ENCODE measurements around the gene CAB39L.

Gene CAB39L

GRCh38 chr13:49305792-49306425 is 138.0 kb downstream of the CAB39L start:
- no peaks in the 10 kb centered on the region for H3K4me1 ChIP-seq (ENCODE audit: control insufficient read depth, insufficient read depth, low read length, poor library complexity, severe bottlenecking)

GRCh38 chr13:49304763-49305700 is 138.8 kb downstream of the CAB39L start:
- Histone ChIP-seq H3K4me1 (ENCODE audit: control insufficient read depth, insufficient read depth, low read length, poor library complexity, severe bottlenecking) (no peaks in the 10 kb centered on the region), H3K36me3 (ENCODE audit: control insufficient read depth, insufficient read depth, low read length) (no peaks in the 10 kb centered on the region), H3K4me3 (ENCODE audit: insufficient read depth, low read depth, low read length, poor library complexity, severe bottlenecking) (no peak overlapping the region), H3K27me3 (replicated peaks; ENCODE audit: control insufficient read depth, insufficient read depth, low read length, poor library complexity, severe bottlenecking) (no peaks in the 10 kb centered on the region), H3K27ac (ENCODE audit: insufficient read depth, low read length, poor library complexity, severe bottlenecking) (no peak overlapping the region), H3K9me3 (ENCODE audit: control insufficient read depth, low read length) (no peaks in the 10 kb centered on the region)
- DNase-seq: no peak

More at GRCh38 chr13:49305792-49306425, 138.0 kb downstream of the CAB39L start:
- Histone ChIP-seq H3K9me3 (ENCODE audit: control insufficient read depth, low read length) (no peaks in the 10 kb centered on the region), H3K27ac (ENCODE audit: insufficient read depth, low read length, poor library complexity, severe bottlenecking) (no peak overlapping the region), H3K4me3 (ENCODE audit: insufficient read depth, low read depth, low read length, poor library complexity, severe bottlenecking) (no peak overlapping the region), H3K27me3 (replicated peaks; ENCODE audit: control insufficient read depth, insufficient read depth, low read length, poor library complexity, severe bottlenecking) (no peaks in the 10 kb centered on the region), H3K36me3 (ENCODE audit: control insufficient read depth, insufficient read depth, low read length) (no peaks in the 10 kb centered on the region)
- DNase-seq: no peak

- H3K27me3 ChIP-seq (replicated peaks; ENCODE audit: control insufficient read depth, insufficient read depth, low read length, poor library complexity, severe bottlenecking): no peaks in the 10 kb centered on the region
- no peak for DNase-seq
- no peaks in the 10 kb centered on the region for H3K9me3 ChIP-seq (ENCODE audit: control insufficient read depth, low read length)
- H3K4me1 ChIP-seq (ENCODE audit: control insufficient read depth, insufficient read depth, low read length, poor library complexity, severe bottlenecking): no peaks in the 10 kb centered on the region
- no peaks in the 10 kb centered on the region for H3K36me3 ChIP-seq (ENCODE audit: control insufficient read depth, insufficient read depth, low read length)
- no peak overlapping the region for H3K4me3 ChIP-seq (ENCODE audit: insufficient read depth, low read depth, low read length, poor library complexity, severe bottlenecking)
- no peak overlapping the region for H3K27ac ChIP-seq (ENCODE audit: insufficient read depth, low read length, poor library complexity, severe bottlenecking)
Observed at GRCh38 chr13:49304356-49304755, 139.5 kb downstream of the CAB39L start.

GRCh38 chr13:49303533-49304252 is 140.2 kb downstream of the CAB39L start:
- DNase-seq: no peak
- no peaks in the 10 kb centered on the region for H3K27me3 ChIP-seq (replicated peaks; ENCODE audit: control insufficient read depth, insufficient read depth, low read length, poor library complexity, severe bottlenecking)
- no peaks in the 10 kb centered on the region for H3K4me1 ChIP-seq (ENCODE audit: control insufficient read depth, insufficient read depth, low read length, poor library complexity, severe bottlenecking)
- no peaks in the 10 kb centered on the region for H3K36me3 ChIP-seq (ENCODE audit: control insufficient read depth, insufficient read depth, low read length)
- no peak overlapping the region for H3K27ac ChIP-seq (ENCODE audit: insufficient read depth, low read length, poor library complexity, severe bottlenecking)
- H3K9me3 ChIP-seq (ENCODE audit: control insufficient read depth, low read length): no peaks in the 10 kb centered on the region
- no peak overlapping the region for H3K4me3 ChIP-seq (ENCODE audit: insufficient read depth, low read depth, low read length, poor library complexity, severe bottlenecking)

GRCh38 chr13:49302817-49303216 is 141.0 kb downstream of the CAB39L start:
- Histone ChIP-seq H3K27ac (ENCODE audit: insufficient read depth, low read length, poor library complexity, severe bottlenecking) (no peak overlapping the region), H3K4me1 (ENCODE audit: control insufficient read depth, insufficient read depth, low read length, poor library complexity, severe bottlenecking) (no peaks in the 10 kb centered on the region), H3K4me3 (ENCODE audit: insufficient read depth, low read depth, low read length, poor library complexity, severe bottlenecking) (no peak overlapping the region), H3K27me3 (replicated peaks; ENCODE audit: control insufficient read depth, insufficient read depth, low read length, poor library complexity, severe bottlenecking) (no peaks in the 10 kb centered on the region), H3K9me3 (ENCODE audit: control insufficient read depth, low read length) (no peaks in the 10 kb centered on the region), H3K36me3 (ENCODE audit: control insufficient read depth, insufficient read depth, low read length) (no peaks in the 10 kb centered on the region)
- no peak for DNase-seq

- H3K4me1 ChIP-seq (ENCODE audit: control insufficient read depth, insufficient read depth, low read length, poor library complexity, severe bottlenecking): no peaks in the 10 kb centered on the region
- no peaks in the 10 kb centered on the region for H3K27me3 ChIP-seq (replicated peaks; ENCODE audit: control insufficient read depth, insufficient read depth, low read length, poor library complexity, severe bottlenecking)
- no peaks in the 10 kb centered on the region for H3K36me3 ChIP-seq (ENCODE audit: control insufficient read depth, insufficient read depth, low read length)
- DNase-seq: no peak
- H3K4me3 ChIP-seq (ENCODE audit: insufficient read depth, low read depth, low read length, poor library complexity, severe bottlenecking): no peak overlapping the region
- no peaks in the 10 kb centered on the region for H3K9me3 ChIP-seq (ENCODE audit: control insufficient read depth, low read length)
- H3K27ac ChIP-seq (ENCODE audit: insufficient read depth, low read length, poor library complexity, severe bottlenecking): no peak overlapping the region
Observed at GRCh38 chr13:49302222-49302621, 141.6 kb downstream of the CAB39L start.

GRCh38 chr13:49300739-49301589 is 142.9 kb downstream of the CAB39L start:
- Histone ChIP-seq H3K9me3 (ENCODE audit: control insufficient read depth, low read length) (no peaks in the 10 kb centered on the region), H3K4me3 (ENCODE audit: insufficient read depth, low read depth, low read length, poor library complexity, severe bottlenecking) (peak overlapping the region; percentile 37), H3K27me3 (replicated peaks; ENCODE audit: control insufficient read depth, insufficient read depth, low read length, poor library complexity, severe bottlenecking) (no peaks in the 10 kb centered on the region), H3K4me1 (ENCODE audit: control insufficient read depth, insufficient read depth, low read length, poor library complexity, severe bottlenecking) (no peaks in the 10 kb centered on the region), H3K27ac (ENCODE audit: insufficient read depth, low read length, poor library complexity, severe bottlenecking) (no peak overlapping the region), H3K36me3 (ENCODE audit: control insufficient read depth, insufficient read depth, low read length) (no peaks in the 10 kb centered on the region)
- DNase-seq: peak; percentile 27 to 45 (median 42)

- H3K4me1 ChIP-seq (ENCODE audit: control insufficient read depth, insufficient read depth, low read length, poor library complexity, severe bottlenecking): no peaks in the 10 kb centered on the region
- no peak for DNase-seq
Observed at GRCh38 chr13:49300276-49300675, 143.6 kb downstream of the CAB39L start.

GRCh38 chr13:49298903-49299605 is 144.8 kb downstream of the CAB39L start:
- DNase-seq: no peak
- H3K4me3 ChIP-seq (ENCODE audit: insufficient read depth, low read depth, low read length, poor library complexity, severe bottlenecking): no peak overlapping the region
- no peaks in the 10 kb centered on the region for H3K4me1 ChIP-seq (ENCODE audit: control insufficient read depth, insufficient read depth, low read length, poor library complexity, severe bottlenecking)
- H3K27me3 ChIP-seq (replicated peaks; ENCODE audit: control insufficient read depth, insufficient read depth, low read length, poor library complexity, severe bottlenecking): no peaks in the 10 kb centered on the region
- no peaks in the 10 kb centered on the region for H3K9me3 ChIP-seq (ENCODE audit: control insufficient read depth, low read length)
- H3K36me3 ChIP-seq (ENCODE audit: control insufficient read depth, insufficient read depth, low read length): no peaks in the 10 kb centered on the region
- H3K27ac ChIP-seq (ENCODE audit: insufficient read depth, low read length, poor library complexity, severe bottlenecking): no peak overlapping the region

More at GRCh38 chr13:49300276-49300675, 143.6 kb downstream of the CAB39L start:
- Histone ChIP-seq H3K9me3 (ENCODE audit: control insufficient read depth, low read length) (no peaks in the 10 kb centered on the region), H3K27ac (ENCODE audit: insufficient read depth, low read length, poor library complexity, severe bottlenecking) (no peak overlapping the region), H3K27me3 (replicated peaks; ENCODE audit: control insufficient read depth, insufficient read depth, low read length, poor library complexity, severe bottlenecking) (no peaks in the 10 kb centered on the region), H3K36me3 (ENCODE audit: control insufficient read depth, insufficient read depth, low read length) (no peaks in the 10 kb centered on the region), H3K4me3 (ENCODE audit: insufficient read depth, low read depth, low read length, poor library complexity, severe bottlenecking) (no peak overlapping the region)

Measured in effector memory CD4-positive, alpha-beta T cell (primary cell).